Activated CD4-positive, alpha-beta T cell treated with anti-CD3 and anti-CD28 coated beads, Interleukin-2, amount 50 U/mL, for 4 hours (primary cell): ENCODE measurements around the gene COL6A1.
"Not testable (repeated sequence)": the region's sequence is repeated elsewhere in the genome, so short reads cannot be mapped to it uniquely, and the experiment has no call there.

ENCODE experiments used
- DNase-seq, 2 experiments: peaks; one replicate each; pipeline ENCODE4 v3.0.0-alpha.2; 2020

The COL6A1 gene

GRCh38 chr21:46033410-46034400 is 52.1 kb downstream of the COL6A1 start:
- DNase-seq, result no peak

- no peak for DNase-seq
Measured at GRCh38 chr21:46035809-46036695, 54.5 kb downstream of the COL6A1 start.

GRCh38 chr21:46036696-46037330 is 55.2 kb downstream of the COL6A1 start:
- no peak for DNase-seq

GRCh38 chr21:46037331-46038325 is 56.1 kb downstream of the COL6A1 start:
- DNase-seq, result no peak

- DNase-seq, result no peak
Measured at GRCh38 chr21:46038341-46038829, 56.8 kb downstream of the COL6A1 start.

- DNase-seq, result no peak
Measured at GRCh38 chr21:46038871-46039397, 57.4 kb downstream of the COL6A1 start.

GRCh38 chr21:46039891-46040660 is 58.5 kb downstream of the COL6A1 start:
- no peak for DNase-seq

GRCh38 chr21:46040707-46041106 is 59.1 kb downstream of the COL6A1 start:
- no peak for DNase-seq

- DNase-seq, result no peak
Measured at GRCh38 chr21:46041183-46041582, 59.6 kb downstream of the COL6A1 start.

GRCh38 chr21:46045154-46045553 is 63.6 kb downstream of the COL6A1 start:
- DNase-seq, result no peak

- DNase-seq, result no peak
Measured at GRCh38 chr21:46046471-46046870, 64.9 kb downstream of the COL6A1 start.

GRCh38 chr21:46046906-46047305 is 65.3 kb downstream of the COL6A1 start:
- not testable (repeated sequence) for DNase-seq

- no peak for DNase-seq
Measured at GRCh38 chr21:46048926-46049889, 67.6 kb downstream of the COL6A1 start.

GRCh38 chr21:46049890-46050667 is 68.5 kb downstream of the COL6A1 start:
- DNase-seq, result no peak

- DNase-seq, result no peak
Measured at GRCh38 chr21:46050668-46051378, 69.3 kb downstream of the COL6A1 start.

GRCh38 chr21:46051379-46051770 is 69.8 kb downstream of the COL6A1 start:
- DNase-seq, result no peak

GRCh38 chr21:46051821-46052675 is 70.5 kb downstream of the COL6A1 start:
- no peak for DNase-seq
